NCI-H345 treated with DMSO at 0.1 percent for 48 hours (cell line): ENCODE results near the gene COG5.
"Not testable (repeated sequence)": the region's sequence is repeated elsewhere in the genome, so short reads cannot be mapped to it uniquely, and the experiment has no call there.

Source experiments
- DNase-seq: peaks from one replicate; lab custom pipeline; 2025; ENCODE audit not compliant: unreplicated experiment; lab: John Stamatoyannopoulos, UW

COG5 gene

GRCh38 chr7:107165341-107165740 lies 398.4 kb downstream of the COG5 start:
- no peak for DNase-seq

- DNase-seq = no peak
These were observed 399.6 kb downstream of the COG5 start for GRCh38 chr7:107164092-107164491.

GRCh38 chr7:107162475-107162874 lies 401.2 kb downstream of the COG5 start:
- DNase-seq = no peak

- DNase-seq = no peak
These were observed 402.3 kb downstream of the COG5 start for GRCh38 chr7:107161415-107161814.

GRCh38 chr7:107160389-107160788 lies 403.3 kb downstream of the COG5 start:
- DNase-seq = no peak

GRCh38 chr7:107158028-107158427 lies 405.7 kb downstream of the COG5 start:
- no peak for DNase-seq

- DNase-seq = no peak
These were observed 406.6 kb downstream of the COG5 start for GRCh38 chr7:107157091-107157490.

- DNase-seq = not testable (repeated sequence)
These were observed 408.0 kb downstream of the COG5 start for GRCh38 chr7:107155726-107156125.

GRCh38 chr7:107154826-107155225 lies 408.9 kb downstream of the COG5 start:
- no peak for DNase-seq

- DNase-seq = no peak
These were observed 411.7 kb downstream of the COG5 start for GRCh38 chr7:107152011-107152410.
